Liver (tissue), 9 donors: ENCODE results near the gene COL21A1. TPM values are rescaled to one million over a fixed set of nuclear protein-coding genes. Genes with fewer than 3 reads are reported as not detected.

Experiments
- DNase-seq: peaks from one replicate; pipeline ENCODE4 v3.0.0-alpha.2; 2017; ENCODE audit warnings: low spot score
- H3K27ac ChIP-seq, 2 donors: one replicate each; pipeline ENCODE4 v1.7.0; 2013; ENCODE audit warnings: inconsistent platforms in 2 of 2, low read length in 2 of 2, control low read depth in 1 of 2, low read depth in 1 of 2, mild to moderate bottlenecking in 1 of 2
- H3K27me3 ChIP-seq, 4 donors: one replicate each; pipeline versions ENCODE4 v1.6.1 to v1.7.0; 2013; ENCODE audit warnings: low read length in 3 of 4, inconsistent platforms in 1 of 4, mild to moderate bottlenecking in 1 of 4, moderate library complexity in 1 of 4; ENCODE audit not compliant: control insufficient read depth in 4 of 4, insufficient read depth in 4 of 4
- H3K36me3 ChIP-seq, 4 donors: one replicate each; pipeline versions ENCODE4 v1.6.1 to v1.7.0; 2013; ENCODE audit warnings: low read length in 3 of 4, mild to moderate bottlenecking in 3 of 4, low read depth in 1 of 4, moderate library complexity in 1 of 4; ENCODE audit not compliant: control insufficient read depth in 4 of 4, insufficient read depth in 3 of 4
- H3K4me1 ChIP-seq, 4 donors: one replicate each; pipeline versions ENCODE4 v1.6.1 to v1.7.0; 2013; ENCODE audit warnings: low read length in 3 of 4, mild to moderate bottlenecking in 3 of 4, moderate library complexity in 1 of 4; ENCODE audit not compliant: control insufficient read depth in 4 of 4, insufficient read depth in 4 of 4
- H3K4me3 ChIP-seq, 3 donors: one replicate each; pipeline versions ENCODE4 v1.6.1 to v1.7.0; 2013; ENCODE audit warnings: low read length in 3 of 3, control low read depth in 1 of 3, low read depth in 1 of 3, mild to moderate bottlenecking in 1 of 3
- H3K9ac ChIP-seq, 2 donors: one replicate each; pipeline ENCODE4 v1.7.0; 2013; ENCODE audit warnings: low read length in 2 of 2, mild to moderate bottlenecking in 2 of 2, moderate library complexity in 2 of 2, control low read depth in 1 of 2, low read depth in 1 of 2
- H3K9me3 ChIP-seq, 4 donors: one replicate each; pipeline versions ENCODE4 v1.6.1 to v1.7.0; 2013; ENCODE audit warnings: low read length in 3 of 4; ENCODE audit not compliant: control insufficient read depth in 4 of 4
- EGR1 ChIP-seq, 2 donors: IDR thresholded peaks; 2 replicates each; pipeline ENCODE4 v1.6.1; 2016 to 2018; ENCODE audit warnings: antibody characterized with exemption in 2 of 2, low read depth in 2 of 2
- FOXA1 ChIP-seq: IDR thresholded peaks from 2 replicates; pipeline ENCODE4 v1.6.1; 2016; ENCODE audit warnings: antibody characterized with exemption
- FOXA2 ChIP-seq: IDR thresholded peaks from 2 replicates; pipeline ENCODE4 v1.6.1; 2016; ENCODE audit warnings: antibody characterized with exemption
- GABPA ChIP-seq, 2 donors: IDR thresholded peaks in 1 of 2; conservative IDR thresholded peaks in 1 of 2; 2 replicates each; pipeline ENCODE4 v1.6.1; 2016; ENCODE audit warnings: antibody characterized with exemption in 2 of 2, mild to moderate bottlenecking in 1 of 2, moderate library complexity in 1 of 2
- HNF4A ChIP-seq, 2 donors: conservative IDR thresholded peaks; 2 replicates each; pipeline ENCODE4 v1.6.1; 2016; ENCODE audit warnings: antibody characterized with exemption in 2 of 2, mild to moderate bottlenecking in 2 of 2
- HNF4G ChIP-seq: IDR thresholded peaks from 2 replicates; pipeline ENCODE4 v1.6.1; 2016; ENCODE audit warnings: antibody characterized with exemption
- JUND ChIP-seq, 2 donors: IDR thresholded peaks; 2 replicates each; pipeline ENCODE4 v1.6.1; 2016; ENCODE audit warnings: antibody characterized with exemption in 2 of 2
- NR2F2 ChIP-seq: IDR thresholded peaks from 2 replicates; pipeline ENCODE4 v1.6.1; 2016; ENCODE audit warnings: antibody characterized with exemption
- RAD21 ChIP-seq, 2 donors: IDR thresholded peaks; 2 replicates each; pipeline ENCODE4 v1.6.1; 2016; ENCODE audit warnings: antibody characterized with exemption in 2 of 2, mild to moderate bottlenecking in 2 of 2
- RXRA ChIP-seq, 2 donors: IDR thresholded peaks; 2 replicates each; pipeline ENCODE4 v1.6.1; 2017 to 2018; ENCODE audit warnings: antibody characterized with exemption in 2 of 2, mild to moderate bottlenecking in 1 of 2
- SP1 ChIP-seq: IDR thresholded peaks from 2 replicates; pipeline ENCODE4 v1.6.1; 2018; ENCODE audit warnings: antibody characterized with exemption, mild to moderate bottlenecking
- TAF1 ChIP-seq: conservative IDR thresholded peaks from 2 replicates; pipeline ENCODE4 v1.6.1; 2016; ENCODE audit warnings: antibody characterized with exemption, mild to moderate bottlenecking
- YY1 ChIP-seq: IDR thresholded peaks from 2 replicates; pipeline ENCODE4 v1.6.1; 2016; ENCODE audit warnings: antibody characterized with exemption, mild to moderate bottlenecking
- WGBS: extraction: QIAGEN DNeasy Blood & Tissue Kit; methylation state at CpG from one replicate; pipeline ENCODE4 v1.1.7; 2013; 5-methylcytosine and 5-hydroxymethylcytosine counted together
- polyA plus RNA-seq, 2 donors: library from polyadenylated mRNA; stranded (reverse) in 1 of 2; unstranded in 1 of 2; fragments of 200-250 nt in 1 of 2; fragments of >200 nt in 1 of 2; fragmentation: Nextera tagmentation in 1 of 2; extraction: Ambion mirVana in 1 of 2; gene quantifications; one replicate each; pipeline versions ENCODE4 v1.2.1 to v1.2.3, GENCODE V29; 2013 to 2015
- total RNA-seq, 2 donors: library from RNA; depleted of rRNA; stranded (reverse); fragments of >200 nt; gene quantifications; one replicate each; pipeline ENCODE4 v1.2.3, GENCODE V29; 2014
- TF ChIP-seq, protein P1 (sequence below): IDR thresholded peaks from 2 replicates; pipeline ENCODE4 v1.6.1; 2016; ENCODE audit warnings: antibody characterized with exemption
- TF ChIP-seq, protein P2 (sequence below): IDR thresholded peaks from 2 replicates; pipeline ENCODE4 v1.6.1; 2016; ENCODE audit warnings: antibody characterized with exemption
- TF ChIP-seq, protein P3 (sequence below): IDR thresholded peaks from 2 replicates; pipeline ENCODE4 v1.6.1; 2016; ENCODE audit warnings: antibody characterized with exemption, mild to moderate bottlenecking
- TF ChIP-seq, protein P4 (sequence below): fragments of 150-350 bp; IDR thresholded peaks from 2 replicates; pipeline ENCODE4 v1.5.1; 2017; ENCODE audit warnings: improper control_type of control experiment, low read depth, low read length; ENCODE audit not compliant: missing input control
- TF ChIP-seq, protein P5 (sequence below): IDR thresholded peaks from 2 replicates; pipeline ENCODE4 v1.6.1; 2016; ENCODE audit warnings: antibody characterized with exemption
- donor health status: healthy.
- donor health status: healthy.
- donor health status: healthy.
- donor health status: healthy.
- donor health status: healthy.

Gene COL21A1
- total and polyA plus RNA-seq, 4 donors, result 0.48 to 1.3 (median 0.52) TPM

DNA sequence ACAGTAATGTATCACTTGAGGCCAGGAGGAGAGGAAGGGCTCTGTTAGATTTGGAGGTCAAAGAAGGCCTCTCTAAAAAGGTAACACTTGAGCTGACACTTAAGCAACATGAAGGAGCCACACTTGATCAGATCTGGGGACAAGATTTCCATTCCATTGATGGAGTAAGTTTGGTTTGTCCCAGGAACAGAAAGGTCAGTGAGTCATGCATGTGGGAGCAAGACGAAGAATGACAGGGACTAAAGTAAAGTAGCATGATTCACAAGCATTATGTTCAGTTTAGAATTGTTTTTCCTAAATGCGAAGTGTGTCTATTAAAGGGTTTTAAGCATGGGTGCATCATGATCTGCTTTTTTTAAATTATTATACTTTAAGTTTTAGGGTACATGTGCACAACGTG, 47.4 kb downstream of the COL21A1 start:
- TF ChIP-seq EGR1 (IDR thresholded peaks at IDR 0.05; ENCODE audit: low read depth in 2 of 2), result no peak
- no peak for TF ChIP-seq JUND (IDR thresholded peaks at IDR 0.05)
- TF ChIP-seq, protein P1, sequence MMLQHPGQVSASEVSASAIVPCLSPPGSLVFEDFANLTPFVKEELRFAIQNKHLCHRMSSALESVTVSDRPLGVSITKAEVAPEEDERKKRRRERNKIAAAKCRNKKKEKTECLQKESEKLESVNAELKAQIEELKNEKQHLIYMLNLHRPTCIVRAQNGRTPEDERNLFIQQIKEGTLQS, result no peak
- TF ChIP-seq, protein P2, sequence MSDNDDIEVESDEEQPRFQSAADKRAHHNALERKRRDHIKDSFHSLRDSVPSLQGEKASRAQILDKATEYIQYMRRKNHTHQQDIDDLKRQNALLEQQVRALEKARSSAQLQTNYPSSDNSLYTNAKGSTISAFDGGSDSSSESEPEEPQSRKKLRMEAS, result no peak
- no peak for TF ChIP-seq HNF4G
- no peak for TF ChIP-seq FOXA2
- TF ChIP-seq HNF4A (conservative IDR thresholded peaks at IDR 0.05), result no peak
- TF ChIP-seq TAF1, result no peak
- no peak for TF ChIP-seq SP1
- TF ChIP-seq, protein P3, sequence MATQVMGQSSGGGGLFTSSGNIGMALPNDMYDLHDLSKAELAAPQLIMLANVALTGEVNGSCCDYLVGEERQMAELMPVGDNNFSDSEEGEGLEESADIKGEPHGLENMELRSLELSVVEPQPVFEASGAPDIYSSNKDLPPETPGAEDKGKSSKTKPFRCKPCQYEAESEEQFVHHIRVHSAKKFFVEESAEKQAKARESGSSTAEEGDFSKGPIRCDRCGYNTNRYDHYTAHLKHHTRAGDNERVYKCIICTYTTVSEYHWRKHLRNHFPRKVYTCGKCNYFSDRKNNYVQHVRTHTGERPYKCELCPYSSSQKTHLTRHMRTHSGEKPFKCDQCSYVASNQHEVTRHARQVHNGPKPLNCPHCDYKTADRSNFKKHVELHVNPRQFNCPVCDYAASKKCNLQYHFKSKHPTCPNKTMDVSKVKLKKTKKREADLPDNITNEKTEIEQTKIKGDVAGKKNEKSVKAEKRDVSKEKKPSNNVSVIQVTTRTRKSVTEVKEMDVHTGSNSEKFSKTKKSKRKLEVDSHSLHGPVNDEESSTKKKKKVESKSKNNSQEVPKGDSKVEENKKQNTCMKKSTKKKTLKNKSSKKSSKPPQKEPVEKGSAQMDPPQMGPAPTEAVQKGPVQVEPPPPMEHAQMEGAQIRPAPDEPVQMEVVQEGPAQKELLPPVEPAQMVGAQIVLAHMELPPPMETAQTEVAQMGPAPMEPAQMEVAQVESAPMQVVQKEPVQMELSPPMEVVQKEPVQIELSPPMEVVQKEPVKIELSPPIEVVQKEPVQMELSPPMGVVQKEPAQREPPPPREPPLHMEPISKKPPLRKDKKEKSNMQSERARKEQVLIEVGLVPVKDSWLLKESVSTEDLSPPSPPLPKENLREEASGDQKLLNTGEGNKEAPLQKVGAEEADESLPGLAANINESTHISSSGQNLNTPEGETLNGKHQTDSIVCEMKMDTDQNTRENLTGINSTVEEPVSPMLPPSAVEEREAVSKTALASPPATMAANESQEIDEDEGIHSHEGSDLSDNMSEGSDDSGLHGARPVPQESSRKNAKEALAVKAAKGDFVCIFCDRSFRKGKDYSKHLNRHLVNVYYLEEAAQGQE, result no peak
- TF ChIP-seq RAD21 (IDR thresholded peaks at IDR 0.05), result no peak
- no peak for TF ChIP-seq NR2F2
- TF ChIP-seq YY1, result no peak
- TF ChIP-seq, protein P4, sequence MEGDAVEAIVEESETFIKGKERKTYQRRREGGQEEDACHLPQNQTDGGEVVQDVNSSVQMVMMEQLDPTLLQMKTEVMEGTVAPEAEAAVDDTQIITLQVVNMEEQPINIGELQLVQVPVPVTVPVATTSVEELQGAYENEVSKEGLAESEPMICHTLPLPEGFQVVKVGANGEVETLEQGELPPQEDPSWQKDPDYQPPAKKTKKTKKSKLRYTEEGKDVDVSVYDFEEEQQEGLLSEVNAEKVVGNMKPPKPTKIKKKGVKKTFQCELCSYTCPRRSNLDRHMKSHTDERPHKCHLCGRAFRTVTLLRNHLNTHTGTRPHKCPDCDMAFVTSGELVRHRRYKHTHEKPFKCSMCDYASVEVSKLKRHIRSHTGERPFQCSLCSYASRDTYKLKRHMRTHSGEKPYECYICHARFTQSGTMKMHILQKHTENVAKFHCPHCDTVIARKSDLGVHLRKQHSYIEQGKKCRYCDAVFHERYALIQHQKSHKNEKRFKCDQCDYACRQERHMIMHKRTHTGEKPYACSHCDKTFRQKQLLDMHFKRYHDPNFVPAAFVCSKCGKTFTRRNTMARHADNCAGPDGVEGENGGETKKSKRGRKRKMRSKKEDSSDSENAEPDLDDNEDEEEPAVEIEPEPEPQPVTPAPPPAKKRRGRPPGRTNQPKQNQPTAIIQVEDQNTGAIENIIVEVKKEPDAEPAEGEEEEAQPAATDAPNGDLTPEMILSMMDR, result no peak
- TF ChIP-seq FOXA1, result no peak
- no peak for TF ChIP-seq RXRA (IDR thresholded peaks at IDR 0.05)
- no peak for DNase-seq
- H3K9me3 ChIP-seq, result no peaks in the 10 kb centered on the region

DNA sequence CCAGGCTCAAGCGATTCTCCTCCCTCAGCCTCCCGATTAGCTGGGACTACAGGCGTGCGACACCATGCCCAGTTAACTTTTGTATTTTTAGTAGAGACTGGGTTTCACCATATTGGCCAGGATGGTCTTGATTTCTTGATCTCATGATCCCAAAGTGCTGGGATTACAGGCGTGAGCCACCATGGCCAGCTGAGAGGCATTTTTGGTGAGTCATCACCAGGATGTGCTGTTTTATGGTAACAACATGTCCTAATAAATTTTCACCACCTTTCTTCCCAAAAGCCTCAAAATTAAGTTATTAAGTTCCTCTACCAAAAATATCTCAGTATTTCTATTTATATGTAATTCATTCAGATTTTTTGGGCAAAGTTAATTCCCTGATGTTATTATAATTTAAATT, 53.5 kb downstream of the COL21A1 start:
- WGBS, result 90% methylated on average over 5 of the region's 5 CpGs
- no peaks in the 10 kb centered on the region for H3K27me3 ChIP-seq
- no peak overlapping the region for H3K27ac ChIP-seq
- no peak overlapping the region for H3K4me3 ChIP-seq
- no peak overlapping the region for H3K9ac ChIP-seq
- H3K36me3 ChIP-seq, result no peaks in the 10 kb centered on the region
- H3K9me3 ChIP-seq, result no peaks in the 10 kb centered on the region
- DNase-seq, result no peak
- TF ChIP-seq NR2F2 (no peak), SP1 (no peak), HNF4G (no peak), JUND (IDR thresholded peaks at IDR 0.05) (no peak), YY1 (no peak), FOXA2 (no peak), RAD21 (IDR thresholded peaks at IDR 0.05) (no peak), EGR1 (IDR thresholded peaks at IDR 0.05; ENCODE audit: low read depth in 2 of 2) (no peak), GABPA (IDR thresholded peaks at IDR 0.05 in 1 of 2, conservative IDR thresholded peaks at IDR 0.05 in 1 of 2) (no peak), TAF1 (no peak), HNF4A (conservative IDR thresholded peaks at IDR 0.05) (no peak)
- TF ChIP-seq, protein P4, result no peak
- TF ChIP-seq, protein P2, result no peak
- TF ChIP-seq, protein P5, sequence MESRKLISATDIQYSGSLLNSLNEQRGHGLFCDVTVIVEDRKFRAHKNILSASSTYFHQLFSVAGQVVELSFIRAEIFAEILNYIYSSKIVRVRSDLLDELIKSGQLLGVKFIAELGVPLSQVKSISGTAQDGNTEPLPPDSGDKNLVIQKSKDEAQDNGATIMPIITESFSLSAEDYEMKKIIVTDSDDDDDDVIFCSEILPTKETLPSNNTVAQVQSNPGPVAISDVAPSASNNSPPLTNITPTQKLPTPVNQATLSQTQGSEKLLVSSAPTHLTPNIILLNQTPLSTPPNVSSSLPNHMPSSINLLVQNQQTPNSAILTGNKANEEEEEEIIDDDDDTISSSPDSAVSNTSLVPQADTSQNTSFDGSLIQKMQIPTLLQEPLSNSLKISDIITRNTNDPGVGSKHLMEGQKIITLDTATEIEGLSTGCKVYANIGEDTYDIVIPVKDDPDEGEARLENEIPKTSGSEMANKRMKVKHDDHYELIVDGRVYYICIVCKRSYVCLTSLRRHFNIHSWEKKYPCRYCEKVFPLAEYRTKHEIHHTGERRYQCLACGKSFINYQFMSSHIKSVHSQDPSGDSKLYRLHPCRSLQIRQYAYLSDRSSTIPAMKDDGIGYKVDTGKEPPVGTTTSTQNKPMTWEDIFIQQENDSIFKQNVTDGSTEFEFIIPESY, result no peak
- H3K4me1 ChIP-seq, result no peaks in the 10 kb centered on the region

More for the DNA sequence above, 47.4 kb downstream of the COL21A1 start:
- Histone ChIP-seq H3K27me3 (no peaks in the 10 kb centered on the region), H3K4me3 (no peak overlapping the region), H3K27ac (no peak overlapping the region), H3K4me1 (no peaks in the 10 kb centered on the region), H3K36me3 (no peaks in the 10 kb centered on the region), H3K9ac (no peak overlapping the region)
- WGBS, result 79% methylated on average over 3 of the region's 3 CpGs
